Naive thymus-derived CD4-positive, alpha-beta T cell (primary cell): Measurements from ENCODE around the gene CCDC27. TPM values are rescaled to one million over a fixed set of nuclear protein-coding genes. Genes with fewer than 3 reads are reported as not detected.
A peak's percentile ranks its signal among the peaks of the same experiment; 100 is the strongest.

ENCODE experiments used
- ATAC-seq: fragments of 150-1000 bp; cut with Tn5 transposase; 2 replicates; pipeline ENCODE4 v1.10.0; 2021; ENCODE audit warnings: mild to moderate bottlenecking, moderate library complexity
- CTCF ChIA-PET: fragments of 350-600 bp; sonication (Branson Sonifier 250); formaldehyde crosslinking; loops from one replicate; lab custom pipeline; 2021; ENCODE audit warnings: antibody characterized with exemption; lab: Charles Lee
- POLR2A ChIA-PET: fragments of 350-600 bp; sonication (Branson Sonifier 250); formaldehyde crosslinking; loops from one replicate; lab custom pipeline; 2021; ENCODE audit warnings: antibody characterized with exemption, inconsistent platforms; lab: Charles Lee
- DNase-seq, 9 donors: peaks; one replicate each; pipeline versions ENCODE4 v3.0.0 to v3.0.0-alpha.2; 2020 to 2022; ENCODE audit warnings: mixed read lengths in 1 of 9
- H3K27ac ChIP-seq: one replicate; pipeline ENCODE4 v1.7.0; 2013; ENCODE audit warnings: mild to moderate bottlenecking, low read depth, low read length, moderate library complexity
- H3K27me3 ChIP-seq, 2 donors: one replicate each; pipeline ENCODE4 v1.7.0; 2013; ENCODE audit warnings: low read length in 2 of 2, mild to moderate bottlenecking in 2 of 2, moderate library complexity in 2 of 2; ENCODE audit not compliant: control insufficient read depth in 2 of 2, insufficient read depth in 2 of 2
- H3K36me3 ChIP-seq, 3 experiments: 1 replicate in 2 of 3; 2 replicates in 1 of 3; pipeline ENCODE4 v1.7.0; 2013; ENCODE audit warnings: low read length in 3 of 3, mild to moderate bottlenecking in 3 of 3, moderate library complexity in 1 of 3; ENCODE audit not compliant: insufficient read depth in 3 of 3, control insufficient read depth in 2 of 3
- H3K4me1 ChIP-seq, 2 donors: one replicate each; pipeline ENCODE4 v1.7.0; 2013; ENCODE audit warnings: low read length in 2 of 2, mild to moderate bottlenecking in 2 of 2, moderate library complexity in 1 of 2; ENCODE audit not compliant: control insufficient read depth in 2 of 2, insufficient read depth in 2 of 2
- H3K4me3 ChIP-seq: 2 replicates; pipeline ENCODE4 v1.7.0; 2013; ENCODE audit warnings: mild to moderate bottlenecking, low read length
- H3K9me3 ChIP-seq, 3 experiments: 1 replicate in 2 of 3; 2 replicates in 1 of 3; pipeline ENCODE4 v1.7.0; 2013; ENCODE audit warnings: low read length in 3 of 3; ENCODE audit not compliant: control insufficient read depth in 2 of 3
- H3K27ac Mint-ChIP-seq, 9 donors: one replicate each; pipeline ENCODE4 v1.8.0; 2020 to 2022; ENCODE audit warnings: mixed read lengths in 9 of 9, mild to moderate bottlenecking in 8 of 9, moderate library complexity in 5 of 9, inconsistent platforms in 2 of 9
- H3K27me3 Mint-ChIP-seq, 5 donors: one replicate each; pipeline ENCODE4 v1.8.0; 2021 to 2022; ENCODE audit warnings: mixed read lengths in 5 of 5, mild to moderate bottlenecking in 1 of 5
- H3K36me3 Mint-ChIP-seq, 5 donors: one replicate each; pipeline ENCODE4 v1.8.0; 2020 to 2022; ENCODE audit warnings: mixed read lengths in 5 of 5, mild to moderate bottlenecking in 3 of 5, inconsistent platforms in 1 of 5
- H3K4me1 Mint-ChIP-seq, 7 donors: one replicate each; pipeline ENCODE4 v1.8.0; 2020 to 2022; ENCODE audit warnings: mixed read lengths in 7 of 7, mild to moderate bottlenecking in 3 of 7, inconsistent platforms in 1 of 7
- H3K4me3 Mint-ChIP-seq, 10 donors: one replicate each; pipeline ENCODE4 v1.8.0; 2020 to 2022; ENCODE audit warnings: mild to moderate bottlenecking in 10 of 10, mixed read lengths in 10 of 10, moderate library complexity in 6 of 10, inconsistent platforms in 2 of 10
- H3K9me3 Mint-ChIP-seq, 11 donors: one replicate each; pipeline ENCODE4 v1.8.0; 2020 to 2022; ENCODE audit warnings: mixed read lengths in 11 of 11, mild to moderate bottlenecking in 4 of 11, inconsistent platforms in 1 of 11, moderate library complexity in 1 of 11
- intact Hi-C, 2 donors: fragments of 100-400 bp; cut with micrococcal nuclease; formaldehyde crosslinking; loops; one replicate each; pipeline ENCODE4 v1.15.1; 2023
- polyA plus RNA-seq, 2 donors: library from polyadenylated mRNA; unstranded; fragments of 300-500 nt; fragmentation: Illumina TruSeq; gene quantifications; one replicate each; pipeline ENCODE4 v1.2.3, GENCODE V29; 2021
- total RNA-seq, 6 experiments: library from RNA in 5 of 6; stranded (reverse) in 5 of 6; gene quantifications; 1 replicate in 5 of 6; 2 replicates in 1 of 6; pipeline ENCODE4 v1.2.3 and lab custom pipeline; 2021 to 2026

CCDC27 gene
- total and polyA plus RNA-seq, 7 experiments from 2014 or later: not detected

- Histone ChIP-seq H3K27me3 (no peaks in the 10 kb centered on the region), H3K4me3 (no peak overlapping the region), H3K9me3 (no peaks in the 10 kb centered on the region), H3K4me1 (no peaks in the 10 kb centered on the region), H3K36me3 (peaks cover 0 to 57% (median 0%) of the 10 kb centered on the region in 3 experiments), H3K27ac (no peak overlapping the region)
- H3K9me3 Mint-ChIP-seq: no peaks in the 10 kb centered on the region
- peaks cover 0 to 12% (median 0%) of the 10 kb centered on the region in 5 donors for H3K36me3 Mint-ChIP-seq
- intact Hi-C loops: no loop called here
- ChIA-PET POLR2A (no interaction called here), CTCF (no interaction called here)
- H3K27ac Mint-ChIP-seq: no peak overlapping the region
- peaks cover 0 to 1% (median 0%) of the 10 kb centered on the region in 7 donors for H3K4me1 Mint-ChIP-seq
- ATAC-seq: no peak
- DNase-seq: no peak
- H3K4me3 Mint-ChIP-seq: no peak overlapping the region
- peaks cover 0 to 5% (median 0%) of the 10 kb centered on the region in 5 donors for H3K27me3 Mint-ChIP-seq
Measured at GRCh38 chr1:3736131-3736561, 16.1 kb upstream of the CCDC27 start.

GRCh38 chr1:3736708-3737107 is 15.5 kb upstream of the CCDC27 start:
- Mint-ChIP-seq H3K27me3 (no peaks in the 10 kb centered on the region), H3K4me1 (peaks cover 0 to 3% (median 0%) of the 10 kb centered on the region in 7 donors), H3K4me3 (no peak overlapping the region), H3K27ac (no peak overlapping the region), H3K9me3 (no peaks in the 10 kb centered on the region), H3K36me3 (peaks cover 0 to 18% (median 0%) of the 10 kb centered on the region in 5 donors)
- H3K27ac ChIP-seq: no peak overlapping the region
- ATAC-seq (no peak), DNase-seq (no peak)
- no peaks in the 10 kb centered on the region for H3K9me3 ChIP-seq
- ChIA-PET POLR2A (no interaction called here), CTCF (no interaction called here)
- no peaks in the 10 kb centered on the region for H3K27me3 ChIP-seq
- intact Hi-C loops: no loop called here
- H3K4me1 ChIP-seq: no peaks in the 10 kb centered on the region
- H3K36me3 ChIP-seq: peaks cover 0 to 62% (median 0%) of the 10 kb centered on the region in 3 experiments
- H3K4me3 ChIP-seq: no peak overlapping the region

GRCh38 chr1:3738943-3739342 is 13.3 kb upstream of the CCDC27 start:
- Mint-ChIP-seq H3K27ac (no peak overlapping the region), H3K4me1 (peaks cover 0 to 9% (median 5%) of the 10 kb centered on the region in 7 donors), H3K9me3 (no peaks in the 10 kb centered on the region), H3K36me3 (peaks cover 0 to 24% (median 0%) of the 10 kb centered on the region in 5 donors), H3K27me3 (no peaks in the 10 kb centered on the region), H3K4me3 (no peak overlapping the region)
- H3K9me3 ChIP-seq: no peaks in the 10 kb centered on the region
- H3K4me3 ChIP-seq: no peak overlapping the region
- ATAC-seq: no peak
- H3K36me3 ChIP-seq: peaks cover 0 to 80% (median 0%) of the 10 kb centered on the region in 3 experiments
- intact Hi-C loops: no loop called here
- no peaks in the 10 kb centered on the region for H3K4me1 ChIP-seq
- no peaks in the 10 kb centered on the region for H3K27me3 ChIP-seq
- H3K27ac ChIP-seq: no peak overlapping the region
- DNase-seq: no peak
- ChIA-PET CTCF (no interaction called here), POLR2A (no interaction called here)

GRCh38 chr1:3740042-3740441 is 12.2 kb upstream of the CCDC27 start:
- Mint-ChIP-seq H3K27ac (no peak overlapping the region), H3K27me3 (no peaks in the 10 kb centered on the region), H3K4me1 (peaks cover 0 to 17% (median 7%) of the 10 kb centered on the region in 7 donors), H3K36me3 (peaks cover 0 to 30% (median 0%) of the 10 kb centered on the region in 5 donors), H3K9me3 (peaks cover 0 to 1% (median 0%) of the 10 kb centered on the region in 11 donors), H3K4me3 (no peak overlapping the region)
- no peak for ATAC-seq
- Histone ChIP-seq H3K36me3 (peaks cover 0 to 80% (median 0%) of the 10 kb centered on the region in 3 experiments), H3K27ac (no peak overlapping the region), H3K4me1 (no peaks in the 10 kb centered on the region), H3K4me3 (no peak overlapping the region), H3K27me3 (no peaks in the 10 kb centered on the region), H3K9me3 (no peaks in the 10 kb centered on the region)
- intact Hi-C loops: no loop called here
- ChIA-PET CTCF (no interaction called here), POLR2A (no interaction called here)
- no peak for DNase-seq

GRCh38 chr1:3740752-3741151 is 11.5 kb upstream of the CCDC27 start:
- intact Hi-C loops: no loop called here
- Histone ChIP-seq H3K9me3 (no peaks in the 10 kb centered on the region), H3K4me1 (no peaks in the 10 kb centered on the region), H3K27me3 (no peaks in the 10 kb centered on the region), H3K36me3 (peaks cover 0 to 75% (median 0%) of the 10 kb centered on the region in 3 experiments), H3K27ac (no peak overlapping the region), H3K4me3 (no peak overlapping the region)
- POLR2A ChIA-PET: no interaction called here
- DNase-seq: no peak
- Mint-ChIP-seq H3K27ac (no peak overlapping the region), H3K36me3 (peaks cover 0 to 33% (median 1%) of the 10 kb centered on the region in 5 donors), H3K4me1 (peaks cover 6 to 24% (median 14%) of the 10 kb centered on the region in 7 donors), H3K9me3 (peaks cover 0 to 2% (median 0%) of the 10 kb centered on the region in 11 donors), H3K4me3 (no peak overlapping the region), H3K27me3 (no peaks in the 10 kb centered on the region)
- no peak for ATAC-seq
- CTCF ChIA-PET: no interaction called here

- no peaks in the 10 kb centered on the region for H3K9me3 ChIP-seq
- H3K27me3 Mint-ChIP-seq: no peaks in the 10 kb centered on the region
- H3K27ac Mint-ChIP-seq: peak overlapping the region in 1 of 9 donors; percentile 69
- H3K4me3 ChIP-seq: no peak overlapping the region
- peaks cover 0 to 5% of the 10 kb centered on the region in 2 donors for H3K4me1 ChIP-seq
- ChIA-PET POLR2A (no interaction called here), CTCF (no interaction called here)
- ATAC-seq (no peak), DNase-seq (no peak)
- intact Hi-C loops: no loop called here
- H3K36me3 ChIP-seq: peaks cover 0 to 65% (median 0%) of the 10 kb centered on the region in 3 experiments
- no peak overlapping the region for H3K4me3 Mint-ChIP-seq
- no peaks in the 10 kb centered on the region for H3K27me3 ChIP-seq
- peaks cover 0 to 2% (median 0%) of the 10 kb centered on the region in 11 donors for H3K9me3 Mint-ChIP-seq
- H3K4me1 Mint-ChIP-seq: peaks cover 14 to 34% (median 23%) of the 10 kb centered on the region in 7 donors
- no peak overlapping the region for H3K27ac ChIP-seq
- H3K36me3 Mint-ChIP-seq: peaks cover 0 to 29% (median 4%) of the 10 kb centered on the region in 5 donors
Measured at GRCh38 chr1:3741566-3742438, 10.4 kb upstream of the CCDC27 start.
